HepG2 (cell line): ENCODE results near the gene EBF4. TPM values are rescaled to one million over a fixed set of nuclear protein-coding genes. Genes with fewer than 3 reads are reported as not detected.

ENCODE experiments used
- ATAC-seq: fragments of 200-7000 bp; cut with Tn5 transposase; 3 replicates; pipeline ENCODE4 v1.9.1; 2020; ENCODE audit warnings: mild to moderate bottlenecking, moderate library complexity
- BruUV-seq: library from RNA; stranded (reverse); fragments of 400-500 nt; replicated peaks from 2 replicates; lab custom pipeline; 2021; lab: Mats Ljungman, UMichigan
- CTCF ChIA-PET: fragments of 300-600 bp; formaldehyde crosslinking; extraction: SDS; loops from one replicate; lab custom pipeline; 2021; ENCODE audit warnings: low total read pairs, inconsistent platforms, low intra/inter-chr PET ratio; lab: Yijun Ruan, JAX
- POLR2A ChIA-PET: fragments of 350-600 bp; sonication (Branson Sonifier 250); formaldehyde crosslinking; loops from one replicate; lab custom pipeline; 2020; ENCODE audit warnings: antibody characterized with exemption, inconsistent platforms; lab: Yijun Ruan, JAX
- DNase-seq: peaks from one replicate; pipeline ENCODE4 v3.0.0-alpha.2; 2015; ENCODE audit warnings: low spot score
- FAIRE-seq: peaks from 3 replicates; lab custom pipeline; 2011; peaks lifted over from hg19 to GRCh38; lab: Jason Lieb, UNC
- H2AFZ ChIP-seq: one replicate; pipeline ENCODE4 v1.6.1; 2011; ENCODE audit warnings: low read length, inconsistent platforms
- H3K27ac ChIP-seq: fragments of 300-600 bp; 3 replicates; pipeline ENCODE4 v1.8.0; 2011; ENCODE audit warnings: mixed run types, mild to moderate bottlenecking, mixed read lengths, low read length, inconsistent platforms; ENCODE audit not compliant: insufficient read depth; ENCODE audit errors: extremely low read length
- H3K27me3 ChIP-seq, 2 experiments: fragments of 200-600 bp in 1 of 2; 2 replicates in 1 of 2; 3 replicates in 1 of 2; pipeline versions ENCODE4 v1.6.0 to v1.8.0; 2011; ENCODE audit warnings: low read length in 2 of 2, mild to moderate bottlenecking in 2 of 2, moderate library complexity in 2 of 2, inconsistent platforms in 1 of 2; ENCODE audit not compliant: insufficient read depth in 2 of 2, control insufficient read depth in 1 of 2
- H3K36me3 ChIP-seq, 2 experiments: fragments of 200-600 bp in 1 of 2; replicated peaks in 1 of 2; 2 replicates in 1 of 2; 3 replicates in 1 of 2; pipeline versions ENCODE4 v1.5.1 to v1.8.0; 2011; ENCODE audit warnings: low read length in 2 of 2, inconsistent platforms in 1 of 2; ENCODE audit not compliant: insufficient read depth in 2 of 2, control insufficient read depth in 1 of 2
- H3K4me1 ChIP-seq: 2 replicates; pipeline ENCODE4 v1.5.1; 2012; ENCODE audit warnings: low read length, inconsistent platforms; ENCODE audit not compliant: insufficient read depth
- H3K4me2 ChIP-seq: 2 replicates; pipeline ENCODE4 v1.6.0; 2011; ENCODE audit warnings: low read depth, low read length, inconsistent platforms
- H3K4me3 ChIP-seq, 3 experiments: fragments of 200-600 bp in 1 of 3; sonication (generic), shearing (Covaris generic) in 1 of 3; replicated peaks in 1 of 3; 2 replicates each; pipeline ENCODE4 v1.5.1; 2011 to 2016; ENCODE audit warnings: low read length in 3 of 3, inconsistent platforms in 2 of 3, low read depth in 2 of 3, mild to moderate bottlenecking in 2 of 3, control low read depth in 1 of 3, mixed read lengths in 1 of 3; ENCODE audit not compliant: insufficient read depth in 1 of 3
- H3K79me2 ChIP-seq: one replicate; pipeline ENCODE4 v1.6.1; 2011; ENCODE audit warnings: low read length, inconsistent platforms; ENCODE audit not compliant: insufficient read depth
- H3K9ac ChIP-seq: 2 replicates; pipeline ENCODE4 v1.6.0; 2011; ENCODE audit warnings: mild to moderate bottlenecking, low read depth, low read length, inconsistent platforms; ENCODE audit not compliant: insufficient read depth
- H3K9me3 ChIP-seq: 2 replicates; pipeline ENCODE4 v1.5.1; 2012; ENCODE audit warnings: mild to moderate bottlenecking, low read length
- H4K20me1 ChIP-seq: 2 replicates; pipeline ENCODE4 v1.6.0; 2011; ENCODE audit warnings: inconsistent platforms, mild to moderate bottlenecking, low read length, moderate library complexity; ENCODE audit not compliant: insufficient read depth
- ETV5 ChIP-seq: IDR thresholded peaks from 2 replicates; pipeline ENCODE4 v1.6.1; 2018; ENCODE audit warnings: missing biosample characterization, missing genetic modification reagents, inconsistent platforms, borderline replicate concordance
- FOXA3 ChIP-seq: IDR thresholded peaks from 2 replicates; pipeline ENCODE4 v1.6.1; 2016; ENCODE audit warnings: missing genetic modification reagents, missing compliant biosample characterization
- HDAC1 ChIP-seq: sonication (generic); formaldehyde crosslinking; IDR thresholded peaks from 2 replicates; pipeline ENCODE4 v1.5.1; 2020; ENCODE audit warnings: mild to moderate bottlenecking, missing genetic modification reagents
- HMGXB4 ChIP-seq, 2 experiments: sonication (generic) in 1 of 2; formaldehyde crosslinking in 1 of 2; IDR thresholded peaks; 2 replicates each; pipeline versions ENCODE4 v1.4.0 to v1.6.1; 2018 to 2020; ENCODE audit warnings: missing genetic modification reagents in 2 of 2, borderline replicate concordance in 1 of 2, low read depth in 1 of 2, mild to moderate bottlenecking in 1 of 2, missing biosample characterization in 1 of 2
- KLF11 ChIP-seq: IDR thresholded peaks from 2 replicates; pipeline ENCODE4 v1.6.1; 2016; ENCODE audit warnings: missing compliant biosample characterization
- PHF20 ChIP-seq: sonication (generic); formaldehyde crosslinking; IDR thresholded peaks from 2 replicates; pipeline ENCODE4 v1.5.0; 2020; ENCODE audit warnings: mild to moderate bottlenecking, missing genetic modification reagents
- POGK ChIP-seq: sonication (generic); formaldehyde crosslinking; conservative IDR thresholded peaks from 2 replicates; pipeline ENCODE4 v1.8.0; 2022; ENCODE audit warnings: mild to moderate bottlenecking, moderate library complexity, missing genetic modification reagents
- RBFOX2 ChIP-seq: fragments of 200-400 bp; formaldehyde crosslinking; IDR thresholded peaks from 2 replicates; pipeline ENCODE4 v1.6.1; 2017; ENCODE audit warnings: low read depth, mild to moderate bottlenecking, low read length
- SAP130 ChIP-seq: IDR thresholded peaks from 2 replicates; pipeline ENCODE4 v1.6.1; 2016; ENCODE audit warnings: low read depth
- U2AF2 ChIP-seq: fragments of 200-400 bp; formaldehyde crosslinking; IDR thresholded peaks from 2 replicates; pipeline ENCODE4 v1.6.1; 2017; ENCODE audit warnings: low read depth, mild to moderate bottlenecking, low read length
- ZNF331 ChIP-seq: sonication (generic); formaldehyde crosslinking; IDR thresholded peaks from 2 replicates; pipeline ENCODE4 v1.4.0; 2020; ENCODE audit warnings: missing genetic modification reagents
- ZNF710 ChIP-seq: sonication (generic); formaldehyde crosslinking; IDR thresholded peaks from 2 replicates; pipeline ENCODE4 v1.5.0; 2020; ENCODE audit warnings: mild to moderate bottlenecking, missing genetic modification reagents, borderline replicate concordance
- WGBS: methylation state at CpG from one replicate; pipeline ENCODE4 v1.1.6; 2017; ENCODE audit warnings: low lambda C conversion rate; 5-methylcytosine and 5-hydroxymethylcytosine counted together
- in situ Hi-C: cut with HindIII; loops from 2 replicates; pipeline ENCODE4 v1.10.0; 2017; ENCODE audit warnings: low pct_unique_long_range_greater_than_20kb; ENCODE audit not compliant: extremely low pct_ligation_motif_present
- intact Hi-C: fragments of 100-400 bp; cut with micrococcal nuclease; formaldehyde crosslinking; loops from one replicate; pipeline ENCODE4 v1.10.0; 2022; ENCODE audit not compliant: unreplicated experiment
- polyA plus RNA-seq, 8 experiments: library from polyadenylated mRNA; depleted of rRNA in 3 of 8; stranded (reverse) in 7 of 8; unstranded in 1 of 8; fragments of >200 nt; fragmentation: Illumina TruSeq in 4 of 8; extraction: Trizol in 4 of 8; gene quantifications; 2 replicates each; pipeline versions ENCODE4 v1.2.1 to v1.2.3, GENCODE V29; 2011 to 2016; ENCODE audit warnings: low read depth in 4 of 8, missing spikeins in 1 of 8, mixed read lengths in 1 of 8; ENCODE audit not compliant: insufficient read depth in 1 of 8
- total RNA-seq, 5 experiments: library from RNA; depleted of rRNA; stranded (reverse); fragments of >200 nt; fragmentation: Illumina TruSeq; extraction: Trizol; gene quantifications; 2 replicates each; pipeline ENCODE4 v1.2.3, GENCODE V29; 2016; ENCODE audit warnings: low read depth in 1 of 5
- TF ChIP-seq, protein P1 (sequence below): IDR thresholded peaks from 2 replicates; pipeline ENCODE4 v1.4.0; 2020; ENCODE audit warnings: mild to moderate bottlenecking, missing genetic modification reagents

The EBF4 gene
- total and polyA plus RNA-seq, 2 of the 13 experiments (the other 11 are each of a cell fraction or from before 2014, with no cell fraction given): 0.84 to 2.2 TPM

DNA sequence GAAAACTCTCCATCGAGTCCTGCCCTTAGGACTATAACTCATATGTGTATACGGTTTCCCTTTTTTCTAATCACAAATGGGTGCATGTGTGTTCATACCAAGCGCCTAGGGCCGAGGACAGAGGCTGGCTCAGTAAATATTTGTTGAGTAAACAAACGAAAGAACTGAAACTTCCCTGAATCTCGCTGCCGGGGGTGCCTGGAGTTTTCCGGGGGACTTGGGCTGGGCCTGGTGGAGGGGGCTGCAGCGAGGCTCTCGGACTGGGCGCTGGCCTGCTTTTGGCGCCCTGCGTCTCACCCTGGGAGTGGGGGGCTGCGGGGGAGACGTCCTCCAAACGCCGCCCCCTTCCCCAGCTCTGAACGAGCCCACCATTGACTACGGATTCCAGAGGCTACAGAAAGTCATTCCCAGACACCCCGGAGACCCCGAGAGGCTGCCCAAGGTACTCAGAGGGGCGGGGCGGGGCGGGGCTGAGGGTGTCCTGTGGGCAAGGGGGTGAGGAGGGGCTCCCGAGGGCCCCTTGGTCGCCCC lies 58.8 kb downstream of the EBF4 start:
- Histone ChIP-seq H3K27ac (no peak overlapping the region), H3K4me3 (peak overlapping the region; percentile 60 to 79 (median 67)), H3K79me2 (no peaks in the 10 kb centered on the region), H4K20me1 (0 out of 2 replicates have a peak, but pooled peaks cover 3% of the 10 kb centered on the region), H3K36me3 (no peaks in the 10 kb centered on the region), H3K4me2 (peak overlapping the region; percentile 93), H3K4me1 (peaks cover 45% of the 10 kb centered on the region), H3K9me3 (no peaks in the 10 kb centered on the region), H3K9ac (peak overlapping the region; percentile 20; the same call in 1 of the 2 replicates), H3K27me3 (peaks cover 15 to 85% of the 10 kb centered on the region in 2 experiments), H2AFZ (no peak overlapping the region)
- ATAC-seq (peak; percentile 50), DNase-seq (peak; percentile 75), FAIRE-seq (no peak)
- CTCF ChIA-PET: interaction anchor here (1.9 to 2.2 kb wide), 2 partner anchors 38 to 63 kb away, joined by 5 to 7 read pairs; no protein-coding TSS in a partner anchor
- 1% methylated on average over 24 of the region's 26 CpGs for WGBS
- no TSS peak for BruUV-seq
- POLR2A ChIA-PET: interaction anchor here (1.5 kb wide), 1 partner anchor 22 kb away, joined by 3 read pairs; no protein-coding TSS in a partner anchor
- intact Hi-C loops (loop anchor here (5.0 kb wide), 1 partner anchor 39 kb away; no protein-coding TSS in a partner anchor), in situ Hi-C loops (loop anchor here (5.0 to 10.0 kb wide), 2 partner anchors 64 to 93 kb away; partner anchors contain the start of genes PCED1A and VPS16)
- TF ChIP-seq POGK: peak; percentile 62; the same call in 1 of the 2 replicates
- TF ChIP-seq PHF20: no peak; the same call in 1 of the 2 replicates
- TF ChIP-seq SAP130 (CRISPR knock-in tag): peak; percentile 47
- peak; percentile 55; the same call in 1 of the 2 replicates for TF ChIP-seq ZNF331 (CRISPR knock-in tag)
- TF ChIP-seq, protein P1, sequence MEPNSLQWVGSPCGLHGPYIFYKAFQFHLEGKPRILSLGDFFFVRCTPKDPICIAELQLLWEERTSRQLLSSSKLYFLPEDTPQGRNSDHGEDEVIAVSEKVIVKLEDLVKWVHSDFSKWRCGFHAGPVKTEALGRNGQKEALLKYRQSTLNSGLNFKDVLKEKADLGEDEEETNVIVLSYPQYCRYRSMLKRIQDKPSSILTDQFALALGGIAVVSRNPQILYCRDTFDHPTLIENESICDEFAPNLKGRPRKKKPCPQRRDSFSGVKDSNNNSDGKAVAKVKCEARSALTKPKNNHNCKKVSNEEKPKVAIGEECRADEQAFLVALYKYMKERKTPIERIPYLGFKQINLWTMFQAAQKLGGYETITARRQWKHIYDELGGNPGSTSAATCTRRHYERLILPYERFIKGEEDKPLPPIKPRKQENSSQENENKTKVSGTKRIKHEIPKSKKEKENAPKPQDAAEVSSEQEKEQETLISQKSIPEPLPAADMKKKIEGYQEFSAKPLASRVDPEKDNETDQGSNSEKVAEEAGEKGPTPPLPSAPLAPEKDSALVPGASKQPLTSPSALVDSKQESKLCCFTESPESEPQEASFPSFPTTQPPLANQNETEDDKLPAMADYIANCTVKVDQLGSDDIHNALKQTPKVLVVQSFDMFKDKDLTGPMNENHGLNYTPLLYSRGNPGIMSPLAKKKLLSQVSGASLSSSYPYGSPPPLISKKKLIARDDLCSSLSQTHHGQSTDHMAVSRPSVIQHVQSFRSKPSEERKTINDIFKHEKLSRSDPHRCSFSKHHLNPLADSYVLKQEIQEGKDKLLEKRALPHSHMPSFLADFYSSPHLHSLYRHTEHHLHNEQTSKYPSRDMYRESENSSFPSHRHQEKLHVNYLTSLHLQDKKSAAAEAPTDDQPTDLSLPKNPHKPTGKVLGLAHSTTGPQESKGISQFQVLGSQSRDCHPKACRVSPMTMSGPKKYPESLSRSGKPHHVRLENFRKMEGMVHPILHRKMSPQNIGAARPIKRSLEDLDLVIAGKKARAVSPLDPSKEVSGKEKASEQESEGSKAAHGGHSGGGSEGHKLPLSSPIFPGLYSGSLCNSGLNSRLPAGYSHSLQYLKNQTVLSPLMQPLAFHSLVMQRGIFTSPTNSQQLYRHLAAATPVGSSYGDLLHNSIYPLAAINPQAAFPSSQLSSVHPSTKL (CRISPR knock-in tag): peak; percentile 75
- TF ChIP-seq HDAC1 (CRISPR knock-in tag): peak; percentile 79
- TF ChIP-seq HMGXB4 (CRISPR knock-in tag; IDR thresholded peaks at IDR 0.05; ENCODE audit: borderline replicate concordance in 1 of 2, low read depth in 1 of 2): peak in 1 of 2 experiments; percentile 62; a peak in 1 of 4 replicates
- peak; percentile 96 for TF ChIP-seq FOXA3 (CRISPR knock-in tag)
- 0 out of 2 replicates have a peak, but pooled peaks have one; percentile 9 for TF ChIP-seq RBFOX2
- 0 out of 2 replicates have a peak, but pooled peaks have one; percentile 38 for TF ChIP-seq KLF11
- peak; percentile 83; the same call in 1 of the 2 replicates for TF ChIP-seq ZNF710 (CRISPR knock-in tag)
- no peak for TF ChIP-seq U2AF2
- peak; percentile 16; the same call in 1 of the 2 replicates for TF ChIP-seq ETV5 (CRISPR knock-in tag)
